Astrocyte (in vitro differentiated cells and primary cell): ENCODE data around the gene CADM1.

Experiments
- EZH2 ChIP-seq: IDR thresholded peaks from 2 replicates; pipeline ENCODE4 v1.6.1; 2012; ENCODE audit warnings: mild to moderate bottlenecking, low read length, inconsistent platforms; ENCODE audit not compliant: insufficient read depth
- TF ChIP-seq, protein P1 (sequence below): IDR thresholded peaks from 2 replicates; pipeline ENCODE4 v1.5.1; 2011; ENCODE audit warnings: low read depth, mild to moderate bottlenecking, inconsistent platforms, low read length, moderate library complexity; ENCODE audit not compliant: insufficient read depth

GRCh38 chr11:115241899-115242298 is 262.3 kb downstream of the CADM1 start:
- TF ChIP-seq, protein P1, sequence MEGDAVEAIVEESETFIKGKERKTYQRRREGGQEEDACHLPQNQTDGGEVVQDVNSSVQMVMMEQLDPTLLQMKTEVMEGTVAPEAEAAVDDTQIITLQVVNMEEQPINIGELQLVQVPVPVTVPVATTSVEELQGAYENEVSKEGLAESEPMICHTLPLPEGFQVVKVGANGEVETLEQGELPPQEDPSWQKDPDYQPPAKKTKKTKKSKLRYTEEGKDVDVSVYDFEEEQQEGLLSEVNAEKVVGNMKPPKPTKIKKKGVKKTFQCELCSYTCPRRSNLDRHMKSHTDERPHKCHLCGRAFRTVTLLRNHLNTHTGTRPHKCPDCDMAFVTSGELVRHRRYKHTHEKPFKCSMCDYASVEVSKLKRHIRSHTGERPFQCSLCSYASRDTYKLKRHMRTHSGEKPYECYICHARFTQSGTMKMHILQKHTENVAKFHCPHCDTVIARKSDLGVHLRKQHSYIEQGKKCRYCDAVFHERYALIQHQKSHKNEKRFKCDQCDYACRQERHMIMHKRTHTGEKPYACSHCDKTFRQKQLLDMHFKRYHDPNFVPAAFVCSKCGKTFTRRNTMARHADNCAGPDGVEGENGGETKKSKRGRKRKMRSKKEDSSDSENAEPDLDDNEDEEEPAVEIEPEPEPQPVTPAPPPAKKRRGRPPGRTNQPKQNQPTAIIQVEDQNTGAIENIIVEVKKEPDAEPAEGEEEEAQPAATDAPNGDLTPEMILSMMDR: no peak
- TF ChIP-seq EZH2: no peak
